ENCODE data around the gene FBXL20.

DNA sequence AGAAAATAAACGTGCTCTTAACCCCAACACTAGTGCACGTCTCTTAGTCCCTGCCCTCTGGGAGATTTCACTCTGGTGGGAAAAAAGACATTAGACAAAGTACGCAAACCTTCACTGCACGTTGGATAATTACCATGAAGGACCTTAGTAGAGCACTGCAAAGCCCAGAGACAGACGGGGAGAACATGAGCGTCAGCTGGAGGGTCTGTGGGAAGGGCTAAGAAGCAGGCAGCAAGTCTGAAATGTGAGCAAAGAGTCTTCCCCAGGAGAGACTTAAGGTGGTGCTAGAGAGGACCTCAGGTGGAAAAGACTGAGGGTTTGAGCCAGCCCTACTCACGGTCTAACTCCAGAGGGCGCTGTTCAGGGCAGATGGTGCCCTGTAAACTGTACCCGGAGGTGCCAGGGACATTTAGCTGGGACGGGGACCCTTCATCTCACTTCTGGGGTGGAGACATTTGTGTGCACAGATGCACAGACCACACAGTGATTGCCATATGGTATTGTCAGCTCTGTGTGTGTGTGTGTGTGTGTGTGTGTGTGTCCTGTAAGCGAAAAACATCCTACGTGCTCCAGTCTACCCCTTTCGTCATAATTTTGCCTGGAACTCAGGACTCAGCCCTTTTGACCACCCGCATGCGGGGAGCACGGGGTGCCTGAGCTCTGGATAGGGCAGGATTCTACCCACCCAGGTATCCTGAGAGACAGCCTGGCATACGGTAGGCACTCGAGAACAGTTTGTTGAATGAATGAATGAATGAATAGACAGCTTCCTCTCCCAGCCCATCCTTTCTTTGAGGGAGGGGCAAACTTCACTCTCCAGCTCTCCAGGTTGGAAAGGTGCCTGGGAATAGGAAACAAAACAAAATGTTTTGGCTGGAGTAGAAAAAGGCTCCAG is 165.6 kb downstream of the FBXL20 start:
- TF ChIP-seq, protein P1, sequence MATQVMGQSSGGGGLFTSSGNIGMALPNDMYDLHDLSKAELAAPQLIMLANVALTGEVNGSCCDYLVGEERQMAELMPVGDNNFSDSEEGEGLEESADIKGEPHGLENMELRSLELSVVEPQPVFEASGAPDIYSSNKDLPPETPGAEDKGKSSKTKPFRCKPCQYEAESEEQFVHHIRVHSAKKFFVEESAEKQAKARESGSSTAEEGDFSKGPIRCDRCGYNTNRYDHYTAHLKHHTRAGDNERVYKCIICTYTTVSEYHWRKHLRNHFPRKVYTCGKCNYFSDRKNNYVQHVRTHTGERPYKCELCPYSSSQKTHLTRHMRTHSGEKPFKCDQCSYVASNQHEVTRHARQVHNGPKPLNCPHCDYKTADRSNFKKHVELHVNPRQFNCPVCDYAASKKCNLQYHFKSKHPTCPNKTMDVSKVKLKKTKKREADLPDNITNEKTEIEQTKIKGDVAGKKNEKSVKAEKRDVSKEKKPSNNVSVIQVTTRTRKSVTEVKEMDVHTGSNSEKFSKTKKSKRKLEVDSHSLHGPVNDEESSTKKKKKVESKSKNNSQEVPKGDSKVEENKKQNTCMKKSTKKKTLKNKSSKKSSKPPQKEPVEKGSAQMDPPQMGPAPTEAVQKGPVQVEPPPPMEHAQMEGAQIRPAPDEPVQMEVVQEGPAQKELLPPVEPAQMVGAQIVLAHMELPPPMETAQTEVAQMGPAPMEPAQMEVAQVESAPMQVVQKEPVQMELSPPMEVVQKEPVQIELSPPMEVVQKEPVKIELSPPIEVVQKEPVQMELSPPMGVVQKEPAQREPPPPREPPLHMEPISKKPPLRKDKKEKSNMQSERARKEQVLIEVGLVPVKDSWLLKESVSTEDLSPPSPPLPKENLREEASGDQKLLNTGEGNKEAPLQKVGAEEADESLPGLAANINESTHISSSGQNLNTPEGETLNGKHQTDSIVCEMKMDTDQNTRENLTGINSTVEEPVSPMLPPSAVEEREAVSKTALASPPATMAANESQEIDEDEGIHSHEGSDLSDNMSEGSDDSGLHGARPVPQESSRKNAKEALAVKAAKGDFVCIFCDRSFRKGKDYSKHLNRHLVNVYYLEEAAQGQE (IDR thresholded peaks at IDR 0.05; ENCODE audit: insufficient read depth in 1 of 2, low read depth in 2 of 2, low read length in 2 of 2) = no peak
- no peak for TF ChIP-seq POLR2AphosphoS5 (IDR thresholded peaks at IDR 0.05; ENCODE audit: low read depth, low read length)

Measured in PFSK-1 (cell line).